Mesothelial cell of epicardium (in vitro differentiated cells): ENCODE measurements around the gene OR4C15. TPM values are rescaled to one million over a fixed set of nuclear protein-coding genes. Genes with fewer than 3 reads are reported as not detected.

Source experiments
- DNase-seq, 2 experiments: peaks; one replicate each; pipeline ENCODE4 v3.0.0; 2021; ENCODE audit warnings: low spot score in 2 of 2; ENCODE audit not compliant: unreplicated experiment in 2 of 2
- H3K27ac Mint-ChIP-seq: 2 replicates; pipeline ENCODE4 v1.8.0; 2021; ENCODE audit warnings: mixed read lengths
- H3K27me3 Mint-ChIP-seq: 2 replicates; pipeline ENCODE4 v1.8.0; 2021; ENCODE audit warnings: low read depth, mixed read lengths
- H3K36me3 Mint-ChIP-seq: 2 replicates; pipeline ENCODE4 v1.8.0; 2021; ENCODE audit warnings: mixed read lengths
- H3K4me1 Mint-ChIP-seq: 2 replicates; pipeline ENCODE4 v1.8.0; 2021; ENCODE audit warnings: mixed read lengths
- H3K4me3 Mint-ChIP-seq: 2 replicates; pipeline ENCODE4 v1.8.0; 2021; ENCODE audit warnings: mild to moderate bottlenecking, moderate library complexity, mixed read lengths
- H3K9me3 Mint-ChIP-seq: 2 replicates; pipeline ENCODE4 v1.8.0; 2021; ENCODE audit warnings: mixed read lengths
- total RNA-seq: library from RNA; stranded (reverse); gene quantifications from 3 replicates; pipeline ENCODE4 v1.2.1, GENCODE V29; 2021
- TF ChIP-seq, protein P1 (sequence below): fragments of 200-600 bp; sonication (generic); IDR thresholded peaks from one replicate; pipeline ENCODE4 v1.5.0; 2021; ENCODE audit warnings: antibody characterized with exemption; ENCODE audit not compliant: unreplicated experiment

Gene OR4C15
- total RNA-seq, result not detected in 3 replicates

DNA sequence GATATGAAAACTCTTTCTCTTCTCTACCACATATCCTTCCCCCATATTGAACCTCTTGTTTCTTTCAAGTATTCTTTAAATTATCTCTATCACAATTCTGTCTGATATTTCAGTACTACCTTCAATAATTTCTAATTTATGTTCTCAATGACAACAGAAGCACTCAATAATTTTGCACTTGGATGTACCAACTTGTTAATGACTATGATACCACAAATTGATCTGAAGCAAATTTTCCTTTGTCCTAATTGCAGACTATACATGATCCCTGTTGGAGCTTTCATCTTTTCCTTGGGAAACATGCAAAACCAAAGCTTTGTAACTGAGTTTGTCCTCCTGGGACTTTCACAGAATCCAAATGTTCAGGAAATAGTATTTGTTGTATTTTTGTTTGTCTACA, at the start of gene OR4C15:
Gene OR4C15, plus strand, starts transcription at position 301 of the 400 bp plus-strand sequence. Its CDS starts 0 bp downstream, at position 301.
- no peaks in the 10 kb centered on the region for H3K27me3 Mint-ChIP-seq
- H3K9me3 Mint-ChIP-seq, result peaks cover 51% of the 10 kb centered on the region
- TF ChIP-seq, protein P1, sequence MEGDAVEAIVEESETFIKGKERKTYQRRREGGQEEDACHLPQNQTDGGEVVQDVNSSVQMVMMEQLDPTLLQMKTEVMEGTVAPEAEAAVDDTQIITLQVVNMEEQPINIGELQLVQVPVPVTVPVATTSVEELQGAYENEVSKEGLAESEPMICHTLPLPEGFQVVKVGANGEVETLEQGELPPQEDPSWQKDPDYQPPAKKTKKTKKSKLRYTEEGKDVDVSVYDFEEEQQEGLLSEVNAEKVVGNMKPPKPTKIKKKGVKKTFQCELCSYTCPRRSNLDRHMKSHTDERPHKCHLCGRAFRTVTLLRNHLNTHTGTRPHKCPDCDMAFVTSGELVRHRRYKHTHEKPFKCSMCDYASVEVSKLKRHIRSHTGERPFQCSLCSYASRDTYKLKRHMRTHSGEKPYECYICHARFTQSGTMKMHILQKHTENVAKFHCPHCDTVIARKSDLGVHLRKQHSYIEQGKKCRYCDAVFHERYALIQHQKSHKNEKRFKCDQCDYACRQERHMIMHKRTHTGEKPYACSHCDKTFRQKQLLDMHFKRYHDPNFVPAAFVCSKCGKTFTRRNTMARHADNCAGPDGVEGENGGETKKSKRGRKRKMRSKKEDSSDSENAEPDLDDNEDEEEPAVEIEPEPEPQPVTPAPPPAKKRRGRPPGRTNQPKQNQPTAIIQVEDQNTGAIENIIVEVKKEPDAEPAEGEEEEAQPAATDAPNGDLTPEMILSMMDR, result no peak
- no peaks in the 10 kb centered on the region for H3K4me1 Mint-ChIP-seq
- H3K4me3 Mint-ChIP-seq, result no peak within 1 kb of the TSS
- H3K27ac Mint-ChIP-seq, result no peak within 1 kb of the TSS
- no peak for DNase-seq
- H3K36me3 Mint-ChIP-seq, result no peaks in the 10 kb centered on the region

DNA sequence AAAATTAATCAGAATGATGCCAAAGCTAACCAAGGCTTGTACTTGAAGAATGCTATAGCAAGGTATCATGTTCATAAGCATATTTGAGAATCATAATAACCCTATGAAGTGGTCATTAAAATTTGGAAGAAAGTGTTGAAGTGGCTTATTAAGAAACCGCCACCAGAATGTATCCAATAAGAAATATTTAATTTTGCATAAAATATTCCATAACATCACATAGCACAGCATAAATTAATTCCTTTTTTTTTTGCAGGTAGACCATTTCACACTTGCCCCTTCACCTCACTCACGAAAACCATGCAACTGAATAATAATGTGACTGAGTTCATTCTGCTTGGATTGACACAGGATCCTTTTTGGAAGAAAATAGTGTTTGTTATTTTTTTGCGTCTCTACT, 17.6 kb downstream of the OR4C15 start, which contains the start of gene OR4C16:
Gene OR4C16, plus strand, starts transcription at position 301 of the 400 bp plus-strand sequence. Its CDS starts 0 bp downstream, at position 301.
- Mint-ChIP-seq H3K4me1 (no peaks in the 10 kb centered on the region), H3K27ac (no peak within 1 kb of the TSS), H3K36me3 (peaks cover 2% of the 10 kb centered on the region), H3K4me3 (no peak within 1 kb of the TSS), H3K9me3 (peaks cover 49% of the 10 kb centered on the region), H3K27me3 (no peaks in the 10 kb centered on the region)
- TF ChIP-seq, protein P1, result no peak
- DNase-seq, result no peak

DNA sequence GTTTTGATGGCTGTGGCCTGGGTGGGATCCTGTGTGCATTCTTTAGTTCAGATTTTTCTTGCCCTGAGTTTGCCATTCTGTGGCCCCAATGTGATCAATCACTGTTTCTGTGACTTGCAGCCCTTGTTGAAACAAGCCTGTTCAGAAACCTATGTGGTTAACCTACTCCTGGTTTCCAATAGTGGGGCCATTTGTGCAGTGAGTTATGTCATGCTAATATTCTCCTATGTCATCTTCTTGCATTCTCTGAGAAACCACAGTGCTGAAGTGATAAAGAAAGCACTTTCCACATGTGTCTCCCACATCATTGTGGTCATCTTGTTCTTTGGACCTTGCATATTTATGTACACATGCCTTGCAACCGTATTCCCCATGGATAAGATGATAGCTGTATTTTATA, 18.3 kb downstream of the OR4C15 start:
- peaks cover 54% of the 10 kb centered on the region for H3K9me3 Mint-ChIP-seq
- no peak overlapping the region for H3K4me3 Mint-ChIP-seq
- H3K4me1 Mint-ChIP-seq, result no peaks in the 10 kb centered on the region
- no peak overlapping the region for H3K27ac Mint-ChIP-seq
- peaks cover 2% of the 10 kb centered on the region for H3K36me3 Mint-ChIP-seq
- H3K27me3 Mint-ChIP-seq, result no peaks in the 10 kb centered on the region
- TF ChIP-seq, protein P1, result no peak
- no peak for DNase-seq

Other genes starting within 250 kb of the OR4C15 start
- gene OR4A16, start 211.3 kb upstream of the OR4C15 start, total RNA-seq, result not detected in 3 replicates
- not detected in 3 replicates for gene OR4A15, start 186.5 kb upstream of the OR4C15 start, total RNA-seq
- gene OR4C16, start 17.7 kb downstream of the OR4C15 start, total RNA-seq, result not detected in 3 replicates
- gene OR4C11, start 53.2 kb downstream of the OR4C15 start, total RNA-seq, result not detected in 3 replicates
- not detected in 3 replicates for gene OR4P4, start 80.6 kb downstream of the OR4C15 start, total RNA-seq
- not detected in 3 replicates for gene OR4S2, start 93.9 kb downstream of the OR4C15 start, total RNA-seq
- gene OR4C6, start 107.7 kb downstream of the OR4C15 start, total RNA-seq, result not detected in 3 replicates
- gene OR5D13, start 219.0 kb downstream of the OR4C15 start, total RNA-seq, result not detected in 3 replicates
- not detected in 3 replicates for gene OR5D14, start 241.1 kb downstream of the OR4C15 start, total RNA-seq